Loucy (cell line): Measurements from ENCODE around the gene LYVE1.

Source experiments
- CTCF ChIP-seq: fragments of 200-600 bp; sonication (generic); conservative IDR thresholded peaks from 2 replicates; pipeline ENCODE4 v1.5.1; 2014; ENCODE audit warnings: mild to moderate bottlenecking, antibody characterized with exemption, low read length
- EZH2phosphoT487 ChIP-seq: fragments of 200-600 bp; IDR thresholded peaks from 2 replicates; pipeline ENCODE4 v1.6.1; 2018; ENCODE audit warnings: antibody characterized with exemption, mild to moderate bottlenecking, moderate library complexity, borderline replicate concordance

- no peak for TF ChIP-seq CTCF
- TF ChIP-seq EZH2phosphoT487: no peak
These were observed 10.2 kb downstream of the LYVE1 start for GRCh38 chr11:10558288-10558687.
